NCI-H526 (cell line): ENCODE results near the gene SERBP1.
"Not testable (repeated sequence)": the region's sequence is repeated elsewhere in the genome, so short reads cannot be mapped to it uniquely, and the experiment has no call there.

Experiments used
- DNase-seq, 2 experiments: peaks; one replicate each; lab custom pipeline; 2025; lab: John Stamatoyannopoulos, UW

Gene SERBP1

DNA sequence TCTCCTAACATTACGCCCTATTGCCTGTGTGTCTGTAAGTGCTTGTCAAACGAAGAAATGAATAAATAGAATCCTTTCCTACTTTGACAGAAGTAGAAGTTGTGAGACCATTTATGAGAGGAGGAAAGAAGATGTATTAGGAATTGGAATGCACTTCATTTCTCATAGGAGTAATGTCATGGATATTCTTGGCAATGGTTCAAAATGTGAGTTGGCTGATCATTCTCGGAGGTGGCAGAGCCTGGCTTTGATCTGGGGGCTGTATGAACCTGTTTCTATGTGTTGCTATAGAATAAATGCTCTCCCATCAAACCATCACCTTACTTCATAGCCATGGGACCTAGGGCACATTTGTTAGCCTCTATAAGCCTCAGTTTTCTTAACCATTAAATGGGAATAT is 10.1 kb upstream of the SERBP1 start:
- DNase-seq = no peak

- DNase-seq = no peak
Measured at GRCh38 chr1:67439277-67440029, 9.3 kb upstream of the SERBP1 start.

DNA sequence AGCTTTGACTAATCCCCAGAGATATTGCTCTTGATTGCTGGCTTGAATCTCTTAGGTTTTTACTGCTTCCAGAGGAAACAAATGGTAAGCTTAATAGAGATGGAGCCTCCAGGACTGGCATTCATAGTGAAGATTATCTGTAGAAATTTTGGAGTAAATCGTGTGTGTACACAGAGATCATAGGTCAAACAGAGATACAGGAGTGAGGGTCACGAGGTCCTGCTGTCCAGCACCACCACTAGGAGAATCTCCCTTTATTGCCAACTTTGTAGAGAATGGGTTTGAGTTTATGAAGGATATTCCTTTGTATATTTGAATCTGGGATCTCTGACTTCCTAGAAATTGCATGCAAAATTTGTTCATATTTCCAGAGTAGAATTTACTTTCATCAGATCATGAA is 7.8 kb upstream of the SERBP1 start:
- no peak for DNase-seq

GRCh38 chr1:67436511-67437055 is 6.4 kb upstream of the SERBP1 start:
- no peak for DNase-seq

GRCh38 chr1:67434491-67434890 is 4.3 kb upstream of the SERBP1 start:
- no peak for DNase-seq

DNA sequence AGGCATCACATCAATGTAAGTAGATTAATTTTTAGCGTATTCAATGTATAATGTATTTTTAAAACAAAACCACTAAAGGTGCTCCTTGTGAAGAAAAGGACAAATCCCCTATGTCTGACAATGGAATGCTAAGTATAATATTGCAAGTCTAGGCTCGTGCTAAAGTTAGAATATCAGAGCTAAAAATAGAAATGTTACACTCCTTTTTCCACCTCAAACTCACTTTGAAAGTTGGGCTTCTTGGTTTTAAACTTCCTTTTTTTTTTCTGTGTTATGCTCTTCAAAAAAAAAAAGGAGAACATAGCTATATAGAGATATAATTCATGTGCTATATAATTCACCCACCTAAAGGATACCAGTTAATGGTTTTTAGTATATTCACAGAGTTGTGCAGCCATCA is 3.6 kb upstream of the SERBP1 start:
- DNase-seq = no peak

DNA sequence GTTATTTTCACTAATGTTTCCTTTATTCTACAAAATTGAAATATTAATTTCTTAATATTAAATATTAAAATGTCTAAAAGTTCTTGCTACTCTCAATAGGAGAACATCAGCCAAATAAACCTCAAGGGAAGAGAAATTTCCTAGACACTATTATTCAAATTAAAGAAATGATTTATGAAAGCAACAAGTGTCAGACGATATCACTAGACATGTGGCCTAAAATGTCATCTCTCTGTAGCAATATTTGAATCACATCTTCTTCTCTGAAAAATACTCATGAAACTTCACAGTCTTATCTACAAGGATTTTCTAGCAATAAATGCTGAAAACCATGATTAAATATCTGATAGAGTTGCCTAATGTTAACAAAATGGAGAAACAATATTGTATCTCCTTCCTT is 2.5 kb upstream of the SERBP1 start:
- DNase-seq = peak in 1 of 2 experiments; percentile 10

DNA sequence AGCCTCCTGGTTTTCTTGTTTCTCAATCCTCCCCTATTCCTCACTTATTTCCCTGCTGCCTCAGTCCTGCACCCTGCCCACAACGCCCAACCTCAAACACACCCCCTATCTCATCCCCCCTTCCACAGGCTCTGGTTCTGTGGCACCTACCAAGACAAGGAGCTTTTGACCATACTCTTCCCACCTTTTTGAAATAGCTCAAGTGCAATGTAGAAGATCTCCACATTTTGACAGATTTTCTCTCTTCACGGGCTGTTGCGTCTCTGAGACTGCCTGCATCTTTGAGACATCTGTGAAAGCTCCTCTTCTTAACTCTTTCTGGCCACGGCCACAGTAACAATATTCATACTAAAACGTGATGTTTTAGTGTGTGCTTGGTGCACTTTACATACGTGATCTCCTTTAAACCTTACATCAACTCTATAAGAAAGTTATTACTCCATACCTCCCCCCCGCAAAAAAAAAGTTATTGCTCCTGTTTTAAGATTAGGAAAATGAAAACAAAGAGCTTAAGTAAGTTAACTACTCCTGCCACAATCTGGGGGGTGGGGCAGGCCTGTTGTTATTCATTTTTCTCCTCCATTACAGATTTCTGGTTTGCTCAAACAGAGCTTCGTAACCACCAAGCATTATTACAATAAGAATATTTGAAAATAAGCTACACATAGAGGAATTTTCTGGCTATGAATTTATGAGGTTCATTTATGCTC is 1.8 kb upstream of the SERBP1 start:
- peak in 1 of 2 experiments; percentile 18 for DNase-seq

DNA sequence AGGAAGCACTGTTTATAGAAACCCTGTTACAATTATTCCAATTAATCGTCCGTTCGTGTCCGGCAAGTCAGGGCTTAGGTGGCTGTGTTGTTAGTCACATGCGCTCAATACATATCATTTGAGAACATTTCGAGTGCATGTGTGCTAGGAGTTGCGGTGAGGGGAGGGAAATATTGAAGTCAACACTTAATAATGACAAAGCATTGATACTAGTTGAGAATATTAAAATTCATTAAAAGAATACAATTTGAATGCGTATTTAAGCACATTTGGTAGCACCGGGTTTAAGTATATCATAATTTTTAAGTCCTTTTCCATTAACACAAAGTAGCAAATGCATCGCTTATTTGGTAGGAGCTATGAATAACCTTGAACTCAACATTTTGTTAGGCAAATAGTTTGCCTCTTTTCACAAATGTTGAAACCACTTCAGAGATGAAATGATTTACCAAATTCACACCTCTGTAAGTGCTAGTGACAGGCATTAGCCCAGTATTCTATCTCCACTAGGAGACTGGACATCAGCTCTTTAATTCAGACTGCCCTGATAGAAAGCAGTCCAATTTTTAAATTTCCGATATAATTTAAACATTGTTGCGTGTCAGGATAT is 1.1 kb upstream of the SERBP1 start:
- no peak for DNase-seq

- DNase-seq = peak in 1 of 2 experiments; percentile 52
Measured at GRCh38 chr1:67429528-67430357, 459 bp downstream of the SERBP1 start.

DNA sequence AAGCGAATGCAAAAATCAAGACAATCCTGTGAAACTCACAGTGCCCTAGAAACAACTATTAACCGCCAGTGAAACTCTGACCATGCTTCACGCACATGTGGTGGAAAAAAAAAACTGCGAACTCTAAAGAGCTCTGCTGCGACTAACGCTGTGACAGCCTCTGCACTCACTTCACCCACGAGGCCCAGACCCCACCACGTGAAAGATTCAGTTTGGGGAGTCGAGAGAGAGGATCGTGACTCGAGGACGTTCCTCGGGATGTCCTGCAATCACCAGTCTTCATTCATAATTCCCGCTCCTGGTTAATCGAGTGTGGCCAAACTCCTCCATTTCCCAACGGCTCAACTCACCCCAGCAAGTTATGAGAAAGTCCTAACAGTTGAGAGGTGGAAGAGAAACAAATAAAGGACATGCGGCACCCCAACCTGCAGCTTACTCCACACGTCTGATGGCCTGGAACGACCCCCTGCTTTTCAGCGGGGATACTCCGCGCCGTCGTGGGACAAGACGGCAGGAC is 1.1 kb downstream of the SERBP1 start:
- DNase-seq = peak in 1 of 2 experiments; percentile 32

GRCh38 chr1:67427947-67428346 is 2.3 kb downstream of the SERBP1 start:
- DNase-seq = no peak

DNA sequence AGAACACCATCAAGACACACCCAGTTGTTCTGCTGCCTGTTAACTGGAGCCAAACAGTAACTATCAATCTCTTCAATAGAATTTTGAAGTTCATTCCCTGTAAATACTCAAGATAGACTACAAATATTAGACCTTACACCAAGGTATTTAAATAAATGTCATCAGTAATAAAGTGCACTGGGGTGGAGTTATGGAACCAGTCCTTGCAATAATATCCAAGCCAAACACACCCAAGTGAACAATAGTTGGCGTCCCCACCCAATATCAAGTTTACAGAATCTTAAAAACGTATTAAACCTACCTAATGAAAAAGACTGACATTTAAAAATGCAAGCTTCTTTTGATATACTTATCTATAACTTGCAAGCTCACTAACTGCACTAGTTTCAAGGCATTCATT is 2.7 kb downstream of the SERBP1 start:
- DNase-seq = no peak

DNA sequence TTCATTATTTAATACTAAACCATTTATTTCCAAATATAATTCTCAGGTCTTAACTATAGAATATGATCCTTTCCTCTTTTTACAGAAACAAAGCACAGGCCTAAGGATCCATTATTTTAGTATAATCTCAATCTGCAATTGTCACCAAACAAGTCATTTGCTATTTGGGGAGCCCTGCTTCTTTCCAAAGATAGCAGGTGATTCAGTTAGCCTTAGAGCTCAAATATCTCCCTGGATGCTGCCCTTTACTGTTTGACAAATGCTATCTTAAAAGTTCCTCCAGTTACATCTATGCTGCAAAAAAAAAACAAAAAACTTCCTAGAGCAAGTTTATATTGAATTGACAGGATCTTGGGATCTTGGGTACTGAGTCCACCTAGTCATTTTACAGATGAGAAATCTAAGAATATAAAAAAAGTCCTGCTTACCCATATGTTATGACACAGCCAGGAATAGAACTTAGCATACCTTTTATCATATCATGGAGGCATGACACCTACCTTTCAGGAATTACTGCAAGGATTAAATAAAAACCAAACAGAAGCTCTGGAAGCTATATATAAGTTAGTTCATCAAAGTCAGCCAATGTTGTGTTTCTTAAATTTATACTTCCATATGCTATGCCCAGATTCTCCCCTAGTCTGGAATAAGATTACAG is 9.2 kb downstream of the SERBP1 start:
- no peak for DNase-seq

GRCh38 chr1:67418839-67419586 is 11.2 kb downstream of the SERBP1 start:
- DNase-seq = no peak

- DNase-seq = not testable (repeated sequence)
Measured at GRCh38 chr1:67417733-67418132, 12.5 kb downstream of the SERBP1 start.

DNA sequence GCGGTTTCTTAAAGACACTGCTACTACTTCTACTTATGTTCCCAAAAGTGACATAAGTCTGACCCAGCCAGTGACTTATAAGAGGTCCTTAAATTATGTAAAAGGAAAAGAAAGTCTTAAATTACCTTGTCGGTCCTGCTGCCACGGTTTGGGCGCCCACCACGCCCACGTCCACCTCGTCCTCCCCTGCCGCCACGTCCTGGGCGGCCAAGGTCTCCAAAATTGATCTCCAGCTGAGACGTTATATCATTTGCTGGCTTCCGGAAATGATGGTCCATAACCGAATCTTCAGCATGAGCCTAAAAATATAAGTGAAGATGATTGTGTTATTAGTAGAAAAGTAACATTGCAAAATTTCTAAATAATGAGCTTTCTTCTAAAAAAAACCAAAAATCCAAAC is 15.2 kb downstream of the SERBP1 start:
- DNase-seq = no peak

- DNase-seq = no peak
Measured at GRCh38 chr1:67414574-67414973, 15.6 kb downstream of the SERBP1 start.

DNA sequence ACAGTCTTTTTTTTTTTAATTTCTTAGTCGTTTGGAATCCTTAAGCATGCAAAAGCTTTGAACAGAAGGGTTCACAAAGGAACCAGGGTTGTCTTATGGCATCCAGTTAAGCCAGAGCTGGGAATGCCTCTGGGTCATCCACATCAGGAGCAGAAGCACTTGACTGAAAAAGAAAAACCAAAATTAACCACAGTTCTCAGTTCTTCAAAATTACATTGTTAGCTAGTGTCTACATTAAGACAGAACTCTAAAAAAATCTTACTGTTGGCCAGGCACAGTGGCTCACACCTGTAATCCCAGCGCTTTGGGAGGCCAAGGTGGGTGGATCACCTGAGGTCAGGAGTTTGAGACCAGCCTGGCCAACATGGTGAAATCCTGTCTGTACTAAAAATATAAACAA is 17.1 kb downstream of the SERBP1 start:
- DNase-seq = not testable (repeated sequence)

- DNase-seq = no peak
Measured at GRCh38 chr1:67408148-67408547, 22.1 kb downstream of the SERBP1 start.
